GM23338 (cell line): Measurements from ENCODE around the gene FAAP100. TPM values are rescaled to one million over a fixed set of nuclear protein-coding genes. Genes with fewer than 3 reads are reported as not detected.

Experiments used
- ATAC-seq: fragments of 200-7000 bp; cut with Tn5 transposase; 3 replicates; pipeline ENCODE4 v1.9.1; 2020
- DNase-seq: peaks from one replicate; pipeline ENCODE4 v3.0.0-alpha.2; 2015; ENCODE audit warnings: low spot score
- H2AFZ ChIP-seq: fragments of 200-600 bp; sonication (generic); 2 replicates; pipeline ENCODE4 v1.8.0; 2016; ENCODE audit warnings: antibody characterized with exemption, mild to moderate bottlenecking, moderate library complexity
- H3F3A ChIP-seq: fragments of 200-600 bp; sonication (generic); replicated peaks from 2 replicates; pipeline ENCODE4 v1.8.0; 2017; ENCODE audit warnings: antibody characterized with exemption, mixed run types, low read depth
- H3K27ac ChIP-seq: fragments of 200-600 bp; sonication (generic); 2 replicates; pipeline ENCODE4 v1.6.1; 2016; ENCODE audit warnings: low read depth
- H3K27me3 ChIP-seq: fragments of 200-600 bp; sonication (generic); 2 replicates; pipeline ENCODE4 v1.8.0; 2016; ENCODE audit warnings: mild to moderate bottlenecking, mixed run types, moderate library complexity; ENCODE audit not compliant: insufficient read depth
- H3K36me3 ChIP-seq: fragments of 200-600 bp; sonication (generic); 2 replicates; pipeline ENCODE4 v1.8.0; 2016; ENCODE audit warnings: mild to moderate bottlenecking; ENCODE audit not compliant: insufficient read depth
- H3K4me1 ChIP-seq: fragments of 200-600 bp; sonication (generic); 2 replicates; pipeline ENCODE4 v1.8.0; 2016; ENCODE audit warnings: mild to moderate bottlenecking, moderate library complexity; ENCODE audit not compliant: insufficient read depth
- H3K4me2 ChIP-seq: fragments of 200-600 bp; sonication (generic); 2 replicates; pipeline ENCODE4 v1.7.1; 2017; ENCODE audit warnings: mixed run types
- H3K4me3 ChIP-seq: fragments of 200-600 bp; sonication (generic); 2 replicates; pipeline ENCODE4 v1.6.1; 2016; ENCODE audit warnings: mixed run types
- H3K79me2 ChIP-seq: fragments of 200-600 bp; sonication (generic); replicated peaks from 2 replicates; pipeline ENCODE4 v1.8.0; 2017; ENCODE audit warnings: mild to moderate bottlenecking; ENCODE audit not compliant: insufficient read depth
- H3K9me2 ChIP-seq: fragments of 200-600 bp; sonication (generic); 2 replicates; pipeline ENCODE4 v1.8.0; 2017; ENCODE audit not compliant: insufficient read depth
- H4K20me1 ChIP-seq: fragments of 200-600 bp; sonication (generic); replicated peaks from 2 replicates; pipeline ENCODE4 v1.8.0; 2017; ENCODE audit warnings: mild to moderate bottlenecking; ENCODE audit not compliant: insufficient read depth
- H3K27ac Mint-ChIP-seq: 2 replicates; pipeline ENCODE4 v1.8.0; 2020; ENCODE audit warnings: inconsistent platforms, mild to moderate bottlenecking, moderate library complexity, mixed read lengths
- H3K27me3 Mint-ChIP-seq: 3 replicates; pipeline ENCODE4 v1.8.0; 2022; ENCODE audit warnings: low read depth, mild to moderate bottlenecking, moderate library complexity, mixed read lengths, inconsistent platforms; ENCODE audit not compliant: insufficient read depth, poor library complexity
- H3K36me3 Mint-ChIP-seq: 3 replicates; pipeline ENCODE4 v1.8.0; 2021; ENCODE audit warnings: low read depth, mild to moderate bottlenecking, inconsistent platforms, moderate library complexity, mixed read lengths
- H3K4me1 Mint-ChIP-seq: 3 replicates; pipeline ENCODE4 v1.8.0; 2020; ENCODE audit warnings: mild to moderate bottlenecking, inconsistent platforms, mixed read lengths
- H3K4me3 Mint-ChIP-seq: 3 replicates; pipeline ENCODE4 v1.8.0; 2021; ENCODE audit warnings: moderate library complexity, mild to moderate bottlenecking, inconsistent platforms, mixed read lengths
- H3K9me3 Mint-ChIP-seq: 3 replicates; pipeline ENCODE4 v1.8.0; 2020; ENCODE audit warnings: moderate library complexity, mild to moderate bottlenecking, inconsistent platforms, mixed read lengths
- CREB1 ChIP-seq: fragments of 250-450 bp; sonication (Bioruptor Pico); IDR thresholded peaks from 2 replicates; pipeline ENCODE4 v1.5.0; 2020; ENCODE audit warnings: low read depth, mild to moderate bottlenecking, moderate library complexity
- EZH2 ChIP-seq: fragments of 200-600 bp; sonication (generic); IDR thresholded peaks from one replicate; pipeline ENCODE4 v1.8.0; 2017; ENCODE audit warnings: antibody characterized with exemption, mild to moderate bottlenecking, low read depth; ENCODE audit not compliant: unreplicated experiment
- EZH2phosphoT487 ChIP-seq: fragments of 200-600 bp; sonication (generic); IDR thresholded peaks from one replicate; pipeline ENCODE4 v1.8.1; 2018; ENCODE audit warnings: antibody characterized with exemption; ENCODE audit not compliant: unreplicated experiment
- JUNB ChIP-seq: IDR thresholded peaks from one replicate; pipeline ENCODE4 v1.6.1; 2016; ENCODE audit warnings: antibody characterized with exemption; ENCODE audit not compliant: unreplicated experiment
- NANOG ChIP-seq: IDR thresholded peaks from 2 replicates; pipeline ENCODE4 v1.6.1; 2016; ENCODE audit warnings: antibody characterized with exemption, borderline replicate concordance
- POLR2AphosphoS5 ChIP-seq: IDR thresholded peaks from 2 replicates; pipeline ENCODE4 v1.6.1; 2016; ENCODE audit warnings: antibody characterized with exemption, low read depth
- STAT1 ChIP-seq: IDR thresholded peaks from one replicate; pipeline ENCODE4 v1.6.1; 2016; ENCODE audit warnings: antibody characterized with exemption; ENCODE audit not compliant: unreplicated experiment
- ZNF114 ChIP-seq: fragments of 250-450 bp; sonication (Bioruptor Pico); IDR thresholded peaks from 2 replicates; pipeline ENCODE4 v1.5.0; 2020; ENCODE audit warnings: mild to moderate bottlenecking, moderate library complexity
- ZNF331 ChIP-seq: fragments of 250-450 bp; sonication (Bioruptor Pico); IDR thresholded peaks from 2 replicates; pipeline ENCODE4 v1.5.0; 2020; ENCODE audit warnings: low read depth, mild to moderate bottlenecking, moderate library complexity
- ZNF462 ChIP-seq: fragments of 250-450 bp; sonication (Bioruptor Pico); IDR thresholded peaks from 2 replicates; pipeline ENCODE4 v1.5.0; 2020; ENCODE audit warnings: mild to moderate bottlenecking, moderate library complexity
- polyA plus RNA-seq: library from polyadenylated mRNA; unstranded; fragments of >200 nt; fragmentation: Nextera tagmentation; extraction: Ambion mirVana; gene quantifications from 2 replicates; pipeline ENCODE4 v1.2.1, GENCODE V29; 2016
- total RNA-seq: library from RNA; depleted of rRNA; stranded (reverse); fragments of >200 nt; shearing (Covaris generic); gene quantifications from 2 replicates; pipeline ENCODE4 v1.2.3, GENCODE V29; 2014
- TF ChIP-seq, protein P1 (sequence below): IDR thresholded peaks from 2 replicates; pipeline ENCODE4 v1.6.1; 2016; ENCODE audit warnings: antibody characterized with exemption
- TF ChIP-seq, protein P2 (sequence below): IDR thresholded peaks from one replicate; pipeline ENCODE4 v1.6.1; 2018; ENCODE audit warnings: antibody characterized with exemption; ENCODE audit not compliant: unreplicated experiment
- TF ChIP-seq, protein P3 (sequence below), 2 experiments: fragments of 200-600 bp in 1 of 2; sonication (generic) in 1 of 2; conservative IDR thresholded peaks; 2 replicates each; pipeline versions ENCODE4 v1.5.1 to v1.6.1; 2016 to 2017; ENCODE audit warnings: antibody characterized with exemption in 2 of 2, low read depth in 2 of 2, mild to moderate bottlenecking in 2 of 2, moderate library complexity in 1 of 2

The FAAP100 gene
- total and polyA plus RNA-seq, 2 experiments from 2014 or later = 16.0 to 50.5 TPM

- no peaks in the 10 kb centered on the region for H3K9me2 ChIP-seq
- no peak overlapping the region for H3K27ac ChIP-seq
- H3K27me3 Mint-ChIP-seq = peaks cover 25% of the 10 kb centered on the region
- no peak for TF ChIP-seq ZNF462 (CRISPR knock-in tag)
- no peak for TF ChIP-seq NANOG
- no peak for TF ChIP-seq STAT1
- no peak for TF ChIP-seq CREB1 (CRISPR knock-in tag)
- TF ChIP-seq JUNB = no peak
- TF ChIP-seq, protein P1, sequence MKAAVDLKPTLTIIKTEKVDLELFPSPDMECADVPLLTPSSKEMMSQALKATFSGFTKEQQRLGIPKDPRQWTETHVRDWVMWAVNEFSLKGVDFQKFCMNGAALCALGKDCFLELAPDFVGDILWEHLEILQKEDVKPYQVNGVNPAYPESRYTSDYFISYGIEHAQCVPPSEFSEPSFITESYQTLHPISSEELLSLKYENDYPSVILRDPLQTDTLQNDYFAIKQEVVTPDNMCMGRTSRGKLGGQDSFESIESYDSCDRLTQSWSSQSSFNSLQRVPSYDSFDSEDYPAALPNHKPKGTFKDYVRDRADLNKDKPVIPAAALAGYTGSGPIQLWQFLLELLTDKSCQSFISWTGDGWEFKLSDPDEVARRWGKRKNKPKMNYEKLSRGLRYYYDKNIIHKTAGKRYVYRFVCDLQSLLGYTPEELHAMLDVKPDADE = no peak
- no peak for TF ChIP-seq ZNF331 (CRISPR knock-in tag)
- TF ChIP-seq POLR2AphosphoS5 = no peak
- TF ChIP-seq, protein P2, sequence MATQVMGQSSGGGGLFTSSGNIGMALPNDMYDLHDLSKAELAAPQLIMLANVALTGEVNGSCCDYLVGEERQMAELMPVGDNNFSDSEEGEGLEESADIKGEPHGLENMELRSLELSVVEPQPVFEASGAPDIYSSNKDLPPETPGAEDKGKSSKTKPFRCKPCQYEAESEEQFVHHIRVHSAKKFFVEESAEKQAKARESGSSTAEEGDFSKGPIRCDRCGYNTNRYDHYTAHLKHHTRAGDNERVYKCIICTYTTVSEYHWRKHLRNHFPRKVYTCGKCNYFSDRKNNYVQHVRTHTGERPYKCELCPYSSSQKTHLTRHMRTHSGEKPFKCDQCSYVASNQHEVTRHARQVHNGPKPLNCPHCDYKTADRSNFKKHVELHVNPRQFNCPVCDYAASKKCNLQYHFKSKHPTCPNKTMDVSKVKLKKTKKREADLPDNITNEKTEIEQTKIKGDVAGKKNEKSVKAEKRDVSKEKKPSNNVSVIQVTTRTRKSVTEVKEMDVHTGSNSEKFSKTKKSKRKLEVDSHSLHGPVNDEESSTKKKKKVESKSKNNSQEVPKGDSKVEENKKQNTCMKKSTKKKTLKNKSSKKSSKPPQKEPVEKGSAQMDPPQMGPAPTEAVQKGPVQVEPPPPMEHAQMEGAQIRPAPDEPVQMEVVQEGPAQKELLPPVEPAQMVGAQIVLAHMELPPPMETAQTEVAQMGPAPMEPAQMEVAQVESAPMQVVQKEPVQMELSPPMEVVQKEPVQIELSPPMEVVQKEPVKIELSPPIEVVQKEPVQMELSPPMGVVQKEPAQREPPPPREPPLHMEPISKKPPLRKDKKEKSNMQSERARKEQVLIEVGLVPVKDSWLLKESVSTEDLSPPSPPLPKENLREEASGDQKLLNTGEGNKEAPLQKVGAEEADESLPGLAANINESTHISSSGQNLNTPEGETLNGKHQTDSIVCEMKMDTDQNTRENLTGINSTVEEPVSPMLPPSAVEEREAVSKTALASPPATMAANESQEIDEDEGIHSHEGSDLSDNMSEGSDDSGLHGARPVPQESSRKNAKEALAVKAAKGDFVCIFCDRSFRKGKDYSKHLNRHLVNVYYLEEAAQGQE = no peak
- TF ChIP-seq EZH2 = no peak
- TF ChIP-seq EZH2phosphoT487 = no peak
- no peak for TF ChIP-seq ZNF114 (CRISPR knock-in tag)
- TF ChIP-seq, protein P3, sequence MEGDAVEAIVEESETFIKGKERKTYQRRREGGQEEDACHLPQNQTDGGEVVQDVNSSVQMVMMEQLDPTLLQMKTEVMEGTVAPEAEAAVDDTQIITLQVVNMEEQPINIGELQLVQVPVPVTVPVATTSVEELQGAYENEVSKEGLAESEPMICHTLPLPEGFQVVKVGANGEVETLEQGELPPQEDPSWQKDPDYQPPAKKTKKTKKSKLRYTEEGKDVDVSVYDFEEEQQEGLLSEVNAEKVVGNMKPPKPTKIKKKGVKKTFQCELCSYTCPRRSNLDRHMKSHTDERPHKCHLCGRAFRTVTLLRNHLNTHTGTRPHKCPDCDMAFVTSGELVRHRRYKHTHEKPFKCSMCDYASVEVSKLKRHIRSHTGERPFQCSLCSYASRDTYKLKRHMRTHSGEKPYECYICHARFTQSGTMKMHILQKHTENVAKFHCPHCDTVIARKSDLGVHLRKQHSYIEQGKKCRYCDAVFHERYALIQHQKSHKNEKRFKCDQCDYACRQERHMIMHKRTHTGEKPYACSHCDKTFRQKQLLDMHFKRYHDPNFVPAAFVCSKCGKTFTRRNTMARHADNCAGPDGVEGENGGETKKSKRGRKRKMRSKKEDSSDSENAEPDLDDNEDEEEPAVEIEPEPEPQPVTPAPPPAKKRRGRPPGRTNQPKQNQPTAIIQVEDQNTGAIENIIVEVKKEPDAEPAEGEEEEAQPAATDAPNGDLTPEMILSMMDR (conservative IDR thresholded peaks at IDR 0.05; ENCODE audit: low read depth in 2 of 2) = no peak
- no peak overlapping the region for H3K4me2 ChIP-seq
- H3K27ac Mint-ChIP-seq = no peak overlapping the region
- H3K79me2 ChIP-seq = no peaks in the 10 kb centered on the region
- no peak overlapping the region for H3K4me3 Mint-ChIP-seq
- peaks cover 4% of the 10 kb centered on the region for H3F3A ChIP-seq
- no peaks in the 10 kb centered on the region for H4K20me1 ChIP-seq
- H3K36me3 ChIP-seq = no peaks in the 10 kb centered on the region
- DNase-seq (no peak), ATAC-seq (peak; percentile 10; the same call in 2 of the 3 replicates)
- H3K4me1 ChIP-seq = peaks cover 22% of the 10 kb centered on the region
- no peaks in the 10 kb centered on the region for H3K27me3 ChIP-seq
- H3K9me3 Mint-ChIP-seq = no peaks in the 10 kb centered on the region
- no peak overlapping the region for H3K4me3 ChIP-seq
- no peaks in the 10 kb centered on the region for H3K36me3 Mint-ChIP-seq
- peaks cover 19% of the 10 kb centered on the region for H3K4me1 Mint-ChIP-seq
- no peak overlapping the region for H2AFZ ChIP-seq
Observed at GRCh38 chr17:81494626-81495377, 57.4 kb downstream of the FAAP100 start.
